ENCODE data around the gene WLS. TPM values are rescaled to one million over a fixed set of nuclear protein-coding genes. Genes with fewer than 3 reads are reported as not detected.
A peak's percentile ranks its signal among the peaks of the same experiment; 100 is the strongest.

WLS gene
- total and polyA plus RNA-seq, 2 donors (not counting 1 experiment from before 2014, with no cell fraction given): 156 to 269 TPM

GRCh38 chr1:68180441-68181164 is 51.7 kb downstream of the WLS start:
- Histone ChIP-seq H3K4me3 (replicated peaks in 1 of 4; ENCODE audit: control extremely low read depth in 1 of 4, insufficient read depth in 1 of 4, low read depth in 3 of 4, low read length in 4 of 4) (no peak overlapping the region), H3K27me3 (ENCODE audit: control insufficient read depth, insufficient read depth, low read length) (no peaks in the 10 kb centered on the region), H3K36me3 (ENCODE audit: control insufficient read depth, insufficient read depth, low read length) (peaks cover 1% of the 10 kb centered on the region), H2AFZ (ENCODE audit: low read length) (no peak overlapping the region), H3K9ac (ENCODE audit: insufficient read depth, low read length) (no peak overlapping the region), H3K9me3 (ENCODE audit: control insufficient read depth, insufficient read depth, low read depth, low read length) (no peaks in the 10 kb centered on the region), H3K79me2 (ENCODE audit: control insufficient read depth, insufficient read depth, low read length) (peaks cover 5% of the 10 kb centered on the region), H3K27ac (ENCODE audit: insufficient read depth, low read length) (no peak overlapping the region), H3K4me2 (ENCODE audit: extremely low read depth, insufficient read depth, low read length) (no peak overlapping the region), H4K20me1 (ENCODE audit: control insufficient read depth, extremely low read depth, insufficient read depth, low read length) (no peaks in the 10 kb centered on the region), H3K4me1 (ENCODE audit: control insufficient read depth, extremely low read depth, insufficient read depth, low read length) (peaks cover 20% of the 10 kb centered on the region)
- TF ChIP-seq CTCF (conservative IDR thresholded peaks at IDR 0.05 in 1 of 2, IDR thresholded peaks at IDR 0.05 in 1 of 2; ENCODE audit: low read depth in 1 of 2, low read length in 2 of 2) (no peak), EZH2 (IDR thresholded peaks at IDR 0.05; ENCODE audit: low read length, missing control alignments) (no peak)
- DNase-seq (ENCODE audit: low read depth in 2 of 2): no peak

- H3K9ac ChIP-seq (ENCODE audit: insufficient read depth, low read length): no peak overlapping the region
- no peak overlapping the region for H3K4me2 ChIP-seq (ENCODE audit: extremely low read depth, insufficient read depth, low read length)
- DNase-seq (ENCODE audit: low read depth in 2 of 2): peak in 1 of 2 donors; percentile 77
- H2AFZ ChIP-seq (ENCODE audit: low read length): no peak overlapping the region
- H3K27ac ChIP-seq (ENCODE audit: insufficient read depth, low read length): peak overlapping the region; percentile 72
- TF ChIP-seq EZH2 (IDR thresholded peaks at IDR 0.05; ENCODE audit: low read length, missing control alignments): no peak
- no peak for TF ChIP-seq CTCF (conservative IDR thresholded peaks at IDR 0.05 in 1 of 2, IDR thresholded peaks at IDR 0.05 in 1 of 2; ENCODE audit: low read depth in 1 of 2, low read length in 2 of 2)
- peaks cover 32% of the 10 kb centered on the region for H3K4me1 ChIP-seq (ENCODE audit: control insufficient read depth, extremely low read depth, insufficient read depth, low read length)
- H3K4me3 ChIP-seq (replicated peaks in 1 of 4; ENCODE audit: control extremely low read depth in 1 of 4, insufficient read depth in 1 of 4, low read depth in 3 of 4, low read length in 4 of 4): no peak overlapping the region
- no peaks in the 10 kb centered on the region for H3K9me3 ChIP-seq (ENCODE audit: control insufficient read depth, insufficient read depth, low read depth, low read length)
- H3K79me2 ChIP-seq (ENCODE audit: control insufficient read depth, insufficient read depth, low read length): peaks cover 5% of the 10 kb centered on the region
- H3K27me3 ChIP-seq (ENCODE audit: control insufficient read depth, insufficient read depth, low read length): no peaks in the 10 kb centered on the region
- H3K36me3 ChIP-seq (ENCODE audit: control insufficient read depth, insufficient read depth, low read length): peaks cover 1% of the 10 kb centered on the region
- no peaks in the 10 kb centered on the region for H4K20me1 ChIP-seq (ENCODE audit: control insufficient read depth, extremely low read depth, insufficient read depth, low read length)
Observed at GRCh38 chr1:68178821-68179490, 53.4 kb downstream of the WLS start.

- peak; percentile 55 to 70 for DNase-seq (ENCODE audit: low read depth in 2 of 2)
- H3K27ac ChIP-seq (ENCODE audit: insufficient read depth, low read length): peak overlapping the region; percentile 91
- no peak overlapping the region for H2AFZ ChIP-seq (ENCODE audit: low read length)
- H3K79me2 ChIP-seq (ENCODE audit: control insufficient read depth, insufficient read depth, low read length): peaks cover 11% of the 10 kb centered on the region
- H3K9ac ChIP-seq (ENCODE audit: insufficient read depth, low read length): no peak overlapping the region
- H3K4me3 ChIP-seq (replicated peaks in 1 of 4; ENCODE audit: control extremely low read depth in 1 of 4, insufficient read depth in 1 of 4, low read depth in 3 of 4, low read length in 4 of 4): no peak overlapping the region
- no peaks in the 10 kb centered on the region for H3K27me3 ChIP-seq (ENCODE audit: control insufficient read depth, insufficient read depth, low read length)
- no peak overlapping the region for H3K4me2 ChIP-seq (ENCODE audit: extremely low read depth, insufficient read depth, low read length)
- no peaks in the 10 kb centered on the region for H3K9me3 ChIP-seq (ENCODE audit: control insufficient read depth, insufficient read depth, low read depth, low read length)
- H4K20me1 ChIP-seq (ENCODE audit: control insufficient read depth, extremely low read depth, insufficient read depth, low read length): no peaks in the 10 kb centered on the region
- no peak for TF ChIP-seq CTCF (conservative IDR thresholded peaks at IDR 0.05 in 1 of 2, IDR thresholded peaks at IDR 0.05 in 1 of 2; ENCODE audit: low read depth in 1 of 2, low read length in 2 of 2)
- TF ChIP-seq EZH2 (IDR thresholded peaks at IDR 0.05; ENCODE audit: low read length, missing control alignments): no peak
- no peaks in the 10 kb centered on the region for H3K36me3 ChIP-seq (ENCODE audit: control insufficient read depth, insufficient read depth, low read length)
- peaks cover 46% of the 10 kb centered on the region for H3K4me1 ChIP-seq (ENCODE audit: control insufficient read depth, extremely low read depth, insufficient read depth, low read length)
Observed at GRCh38 chr1:68175621-68176398, 56.5 kb downstream of the WLS start.

Data from fibroblast of lung (primary cell).